Neural cell (in vitro differentiated cells): ENCODE data around the gene HSD17B8. TPM values are rescaled to one million over a fixed set of nuclear protein-coding genes. Genes with fewer than 3 reads are reported as not detected.

Experiments used
- H2AFZ ChIP-seq: fragments of 200-600, 300-800 bp; sonication (generic), shearing (Covaris generic); 2 replicates; pipeline ENCODE4 v1.6.0; 2014; ENCODE audit warnings: low read depth, mild to moderate bottlenecking, antibody characterized with exemption, low read length, moderate library complexity
- H3F3A ChIP-seq: fragments of 200-600 bp; shearing (Covaris generic); 2 replicates; pipeline ENCODE4 v1.6.1; 2016; ENCODE audit warnings: mild to moderate bottlenecking, moderate library complexity, mixed read lengths, antibody characterized with exemption, low read length; ENCODE audit not compliant: insufficient read depth, poor library complexity, severe bottlenecking
- H3K27ac ChIP-seq: fragments of 200-600, 300-800 bp; sonication (generic), shearing (Covaris generic); 2 replicates; pipeline ENCODE4 v1.5.1; 2014; ENCODE audit warnings: mild to moderate bottlenecking, low read length, moderate library complexity
- H3K27me3 ChIP-seq: fragments of 300-800, 200-600 bp; sonication (generic), shearing (Covaris generic); 2 replicates; pipeline ENCODE4 v1.6.0; 2014; ENCODE audit warnings: mild to moderate bottlenecking, low read depth, low read length, moderate library complexity; ENCODE audit not compliant: insufficient read depth
- H3K36me3 ChIP-seq: fragments of 300-800, 200-600 bp; sonication (generic), shearing (Covaris generic); 2 replicates; pipeline ENCODE4 v1.5.1; 2014; ENCODE audit warnings: mild to moderate bottlenecking, antibody characterized with exemption, low read length, moderate library complexity; ENCODE audit not compliant: insufficient read depth
- H3K4me2 ChIP-seq: fragments of 300-800, 200-600 bp; sonication (generic), shearing (Covaris generic); 2 replicates; pipeline ENCODE4 v1.6.0; 2014; ENCODE audit warnings: mild to moderate bottlenecking, low read length
- H3K4me3 ChIP-seq: fragments of 300-800, 200-600 bp; sonication (generic), shearing (Covaris generic); 2 replicates; pipeline ENCODE4 v1.5.1; 2014; ENCODE audit warnings: mild to moderate bottlenecking, low read length, moderate library complexity
- H3K79me2 ChIP-seq: fragments of 200-600 bp; shearing (Covaris generic); replicated peaks from 2 replicates; pipeline ENCODE4 v1.6.0; 2014; ENCODE audit warnings: mild to moderate bottlenecking, low read length, moderate library complexity; ENCODE audit not compliant: insufficient read depth
- H3K9ac ChIP-seq: fragments of 300-800, 200-600 bp; sonication (generic), shearing (Covaris generic); 2 replicates; pipeline ENCODE4 v1.6.1; 2016; ENCODE audit warnings: mild to moderate bottlenecking, low read length, mixed read lengths
- H3K9me2 ChIP-seq: fragments of 200-600 bp; shearing (Covaris generic); 2 replicates; pipeline ENCODE4 v1.6.1; 2016; ENCODE audit warnings: mild to moderate bottlenecking, low read length, mixed read lengths; ENCODE audit not compliant: insufficient read depth
- H3K9me3 ChIP-seq: fragments of 200-600, 300-800 bp; sonication (generic), shearing (Covaris generic); 2 replicates; pipeline ENCODE4 v1.6.1; 2016; ENCODE audit warnings: mild to moderate bottlenecking, mixed run types, low read length, moderate library complexity, mixed read lengths
- H4K20me1 ChIP-seq: fragments of 200-600 bp; shearing (Covaris generic); 2 replicates; pipeline ENCODE4 v1.6.1; 2016; ENCODE audit warnings: mild to moderate bottlenecking, mixed run types; ENCODE audit not compliant: insufficient read depth
- EP300 ChIP-seq: fragments of 450-650 bp; conservative IDR thresholded peaks from 2 replicates; pipeline ENCODE4 v1.6.1; 2014; ENCODE audit warnings: antibody characterized with exemption, mild to moderate bottlenecking, moderate library complexity; ENCODE audit not compliant: poor library complexity, severe bottlenecking
- EZH2 ChIP-seq: fragments of 200-600, 300-800 bp; shearing (Covaris generic), sonication (generic); IDR thresholded peaks from 2 replicates; pipeline ENCODE4 v1.6.1; 2014; ENCODE audit warnings: antibody characterized with exemption, low read length, borderline replicate concordance, mild to moderate bottlenecking; ENCODE audit not compliant: insufficient read depth, poor library complexity, severe bottlenecking
- MXI1 ChIP-seq: fragments of 450-650 bp; conservative IDR thresholded peaks from 2 replicates; pipeline ENCODE4 v1.6.1; 2014; ENCODE audit warnings: antibody characterized with exemption, mild to moderate bottlenecking; ENCODE audit not compliant: poor library complexity, severe bottlenecking
- POLR2AphosphoS5 ChIP-seq: IDR thresholded peaks from 2 replicates; pipeline ENCODE4 v1.6.1; 2012
- RAD21 ChIP-seq: fragments of 450-650 bp; conservative IDR thresholded peaks from 2 replicates; pipeline ENCODE4 v1.6.1; 2014; ENCODE audit warnings: antibody characterized with exemption, mild to moderate bottlenecking, moderate library complexity
- SMC3 ChIP-seq: fragments of 450-650 bp; conservative IDR thresholded peaks from 2 replicates; pipeline ENCODE4 v1.6.1; 2014; ENCODE audit warnings: antibody characterized with exemption, mild to moderate bottlenecking, moderate library complexity; ENCODE audit not compliant: poor library complexity
- TAF1 ChIP-seq: IDR thresholded peaks from 2 replicates; pipeline ENCODE4 v1.6.1; 2012; ENCODE audit warnings: low read depth
- polyA plus RNA-seq: library from polyadenylated mRNA; depleted of rRNA; stranded (reverse); fragments of >200 nt; gene quantifications from 2 replicates; pipeline ENCODE4 v1.2.3, GENCODE V29; 2014
- TF ChIP-seq, protein P1 (sequence below): IDR thresholded peaks from 2 replicates; pipeline ENCODE4 v1.6.1; 2012; ENCODE audit warnings: borderline replicate concordance
- TF ChIP-seq, protein P2 (sequence below): fragments of 450-650 bp; IDR thresholded peaks from 2 replicates; pipeline ENCODE4 v1.5.1; 2014; ENCODE audit warnings: antibody characterized with exemption, mild to moderate bottlenecking, moderate library complexity; ENCODE audit not compliant: poor library complexity, severe bottlenecking

HSD17B8 gene
- polyA plus RNA-seq, 1 donor from 2014 or later = 7.3 TPM

DNA sequence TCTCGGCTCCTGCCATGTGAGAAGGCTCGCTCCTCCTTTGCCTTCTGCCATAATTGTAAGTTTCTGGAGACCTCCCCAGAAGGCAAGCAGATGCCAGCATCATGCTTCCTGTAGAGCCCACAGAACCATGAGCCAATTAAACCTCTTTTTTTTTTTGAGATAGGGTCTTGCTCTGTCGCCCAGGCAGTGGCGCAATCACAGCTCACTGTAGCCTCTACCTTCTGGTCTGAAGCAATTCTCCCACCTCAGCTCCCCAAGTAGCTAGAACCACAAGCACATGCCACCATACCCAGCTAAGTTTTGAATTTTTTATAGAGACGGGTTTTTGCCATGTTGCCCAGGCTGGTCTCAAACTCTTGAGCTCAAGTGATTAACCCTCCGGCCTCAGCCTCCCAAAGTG, 32.4 kb downstream of the HSD17B8 start:
- Histone ChIP-seq H3K36me3 (no peaks in the 10 kb centered on the region), H3K27ac (no peak overlapping the region), H3K9me3 (no peaks in the 10 kb centered on the region), H3F3A (no peaks in the 10 kb centered on the region), H3K9ac (no peak overlapping the region), H3K4me3 (no peak overlapping the region), H4K20me1 (no peaks in the 10 kb centered on the region), H3K9me2 (no peaks in the 10 kb centered on the region), H3K4me2 (no peak overlapping the region), H3K27me3 (no peaks in the 10 kb centered on the region), H2AFZ (no peak overlapping the region), H3K79me2 (no peaks in the 10 kb centered on the region)
- TF ChIP-seq RAD21 = no peak
- no peak for TF ChIP-seq SMC3
- TF ChIP-seq, protein P1, sequence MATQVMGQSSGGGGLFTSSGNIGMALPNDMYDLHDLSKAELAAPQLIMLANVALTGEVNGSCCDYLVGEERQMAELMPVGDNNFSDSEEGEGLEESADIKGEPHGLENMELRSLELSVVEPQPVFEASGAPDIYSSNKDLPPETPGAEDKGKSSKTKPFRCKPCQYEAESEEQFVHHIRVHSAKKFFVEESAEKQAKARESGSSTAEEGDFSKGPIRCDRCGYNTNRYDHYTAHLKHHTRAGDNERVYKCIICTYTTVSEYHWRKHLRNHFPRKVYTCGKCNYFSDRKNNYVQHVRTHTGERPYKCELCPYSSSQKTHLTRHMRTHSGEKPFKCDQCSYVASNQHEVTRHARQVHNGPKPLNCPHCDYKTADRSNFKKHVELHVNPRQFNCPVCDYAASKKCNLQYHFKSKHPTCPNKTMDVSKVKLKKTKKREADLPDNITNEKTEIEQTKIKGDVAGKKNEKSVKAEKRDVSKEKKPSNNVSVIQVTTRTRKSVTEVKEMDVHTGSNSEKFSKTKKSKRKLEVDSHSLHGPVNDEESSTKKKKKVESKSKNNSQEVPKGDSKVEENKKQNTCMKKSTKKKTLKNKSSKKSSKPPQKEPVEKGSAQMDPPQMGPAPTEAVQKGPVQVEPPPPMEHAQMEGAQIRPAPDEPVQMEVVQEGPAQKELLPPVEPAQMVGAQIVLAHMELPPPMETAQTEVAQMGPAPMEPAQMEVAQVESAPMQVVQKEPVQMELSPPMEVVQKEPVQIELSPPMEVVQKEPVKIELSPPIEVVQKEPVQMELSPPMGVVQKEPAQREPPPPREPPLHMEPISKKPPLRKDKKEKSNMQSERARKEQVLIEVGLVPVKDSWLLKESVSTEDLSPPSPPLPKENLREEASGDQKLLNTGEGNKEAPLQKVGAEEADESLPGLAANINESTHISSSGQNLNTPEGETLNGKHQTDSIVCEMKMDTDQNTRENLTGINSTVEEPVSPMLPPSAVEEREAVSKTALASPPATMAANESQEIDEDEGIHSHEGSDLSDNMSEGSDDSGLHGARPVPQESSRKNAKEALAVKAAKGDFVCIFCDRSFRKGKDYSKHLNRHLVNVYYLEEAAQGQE = no peak
- no peak for TF ChIP-seq POLR2AphosphoS5
- TF ChIP-seq TAF1 = no peak
- TF ChIP-seq, protein P2, sequence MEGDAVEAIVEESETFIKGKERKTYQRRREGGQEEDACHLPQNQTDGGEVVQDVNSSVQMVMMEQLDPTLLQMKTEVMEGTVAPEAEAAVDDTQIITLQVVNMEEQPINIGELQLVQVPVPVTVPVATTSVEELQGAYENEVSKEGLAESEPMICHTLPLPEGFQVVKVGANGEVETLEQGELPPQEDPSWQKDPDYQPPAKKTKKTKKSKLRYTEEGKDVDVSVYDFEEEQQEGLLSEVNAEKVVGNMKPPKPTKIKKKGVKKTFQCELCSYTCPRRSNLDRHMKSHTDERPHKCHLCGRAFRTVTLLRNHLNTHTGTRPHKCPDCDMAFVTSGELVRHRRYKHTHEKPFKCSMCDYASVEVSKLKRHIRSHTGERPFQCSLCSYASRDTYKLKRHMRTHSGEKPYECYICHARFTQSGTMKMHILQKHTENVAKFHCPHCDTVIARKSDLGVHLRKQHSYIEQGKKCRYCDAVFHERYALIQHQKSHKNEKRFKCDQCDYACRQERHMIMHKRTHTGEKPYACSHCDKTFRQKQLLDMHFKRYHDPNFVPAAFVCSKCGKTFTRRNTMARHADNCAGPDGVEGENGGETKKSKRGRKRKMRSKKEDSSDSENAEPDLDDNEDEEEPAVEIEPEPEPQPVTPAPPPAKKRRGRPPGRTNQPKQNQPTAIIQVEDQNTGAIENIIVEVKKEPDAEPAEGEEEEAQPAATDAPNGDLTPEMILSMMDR = no peak
- TF ChIP-seq EP300 = no peak
- TF ChIP-seq EZH2 = no peak
- TF ChIP-seq MXI1 = no peak

DNA sequence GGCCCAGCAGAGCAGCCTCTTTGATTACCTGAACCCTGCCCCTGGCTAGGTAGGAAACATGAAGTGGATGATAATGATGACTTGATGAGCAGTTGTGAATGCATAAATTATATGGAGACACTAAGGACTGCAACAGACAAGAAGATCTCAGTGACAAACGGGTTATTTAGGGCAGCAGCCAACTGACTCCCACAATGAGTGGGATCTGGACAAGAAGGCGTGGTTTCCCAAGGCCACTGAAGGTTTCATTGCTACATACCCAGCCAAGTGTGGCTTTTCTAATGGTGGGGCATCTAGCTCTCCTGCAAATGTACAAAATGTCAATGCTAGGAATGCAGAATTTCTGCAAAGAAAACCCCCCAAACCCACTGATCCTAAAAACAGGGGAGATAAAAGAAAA, 33.3 kb downstream of the HSD17B8 start:
- Histone ChIP-seq H3K27me3 (no peaks in the 10 kb centered on the region), H3K4me2 (no peak overlapping the region), H2AFZ (no peak overlapping the region), H3K9me2 (no peaks in the 10 kb centered on the region), H4K20me1 (no peaks in the 10 kb centered on the region), H3K36me3 (no peaks in the 10 kb centered on the region), H3K9ac (no peak overlapping the region), H3K4me3 (no peak overlapping the region), H3F3A (no peaks in the 10 kb centered on the region), H3K9me3 (no peaks in the 10 kb centered on the region), H3K27ac (no peak overlapping the region), H3K79me2 (no peaks in the 10 kb centered on the region)
- TF ChIP-seq, protein P1 = no peak
- TF ChIP-seq, protein P2 = no peak
- no peak for TF ChIP-seq RAD21
- no peak for TF ChIP-seq SMC3
- TF ChIP-seq MXI1 = no peak
- TF ChIP-seq TAF1 = no peak
